ENCODE data around the gene MTO1.
"Not testable (repeated sequence)": the region's sequence is repeated elsewhere in the genome, so short reads cannot be mapped to it uniquely, and the experiment has no call there.

MTO1 gene

GRCh38 chr6:73461537-73462350 is at the start of gene MTO1:
Gene MTO1 (plus strand): TSS chr6:73461737. CDS start chr6:73461855, 118 bp downstream.
- DNase-seq: peak; percentile 88

- DNase-seq: no peak
These were observed 48.4 kb upstream of the MTO1 start for GRCh38 chr6:73413102-73413501.

GRCh38 chr6:73418081-73418741 is 43.3 kb upstream of the MTO1 start:
- no peak for DNase-seq

- no peak for DNase-seq
These were observed 40.0 kb upstream of the MTO1 start for GRCh38 chr6:73421534-73421933.

- no peak for DNase-seq
These were observed 26.3 kb upstream of the MTO1 start for GRCh38 chr6:73435236-73435635.

GRCh38 chr6:73443555-73443954 is 18.0 kb upstream of the MTO1 start:
- DNase-seq: no peak

- DNase-seq: peak; percentile 64
These were observed 10.1 kb upstream of the MTO1 start for GRCh38 chr6:73451223-73452106.

- DNase-seq: peak; percentile 86
These were observed 9.5 kb upstream of the MTO1 start, which contains the start of gene CGAS for GRCh38 chr6:73452107-73452461. Gene CGAS (minus strand): TSS chr6:73452297. CDS start chr6:73452181, 116 bp downstream.

GRCh38 chr6:73455865-73456629 is 5.5 kb upstream of the MTO1 start:
- no peak for DNase-seq

- not testable (repeated sequence) for DNase-seq
These were observed 2.1 kb upstream of the MTO1 start for GRCh38 chr6:73459474-73459873.

GRCh38 chr6:73460056-73460455 is 1.5 kb upstream of the MTO1 start:
- no peak for DNase-seq

- no peak for DNase-seq
These were observed 10.3 kb downstream of the MTO1 start for GRCh38 chr6:73471686-73472290.

- no peak for DNase-seq
These were observed 15.2 kb downstream of the MTO1 start for GRCh38 chr6:73476723-73477122.

- no peak for DNase-seq
These were observed 15.9 kb downstream of the MTO1 start for GRCh38 chr6:73477407-73477806.

GRCh38 chr6:73481969-73482368 is 20.4 kb downstream of the MTO1 start:
- DNase-seq: no peak

- DNase-seq: no peak
These were observed 22.9 kb downstream of the MTO1 start for GRCh38 chr6:73484438-73484837.

GRCh38 chr6:73487473-73487872 is 25.9 kb downstream of the MTO1 start:
- no peak for DNase-seq

GRCh38 chr6:73491377-73491776 is 29.8 kb downstream of the MTO1 start:
- DNase-seq: no peak

- DNase-seq: no peak
These were observed 36.4 kb downstream of the MTO1 start for GRCh38 chr6:73497915-73498314.

GRCh38 chr6:73503027-73503772 is 41.7 kb downstream of the MTO1 start:
- DNase-seq: no peak

- DNase-seq: no peak
These were observed 42.6 kb downstream of the MTO1 start for GRCh38 chr6:73504160-73504559.

Data from left hindlimb (tissue), 1 donor.